H9 (cell line): ENCODE measurements around the gene BCAS3. TPM values are rescaled to one million over a fixed set of nuclear protein-coding genes. Genes with fewer than 3 reads are reported as not detected.

ENCODE experiments used
- DNase-seq: peaks from one replicate; pipeline ENCODE4 v3.0.0-alpha.2; 2017
- H2AFZ ChIP-seq: one replicate; pipeline ENCODE4 v1.6.1; 2013; ENCODE audit warnings: mild to moderate bottlenecking, low read length, control low read depth, moderate library complexity
- H2AK5ac ChIP-seq: 2 replicates; pipeline ENCODE4 v1.6.1; 2013; ENCODE audit warnings: low read length, control low read depth, mixed read lengths; ENCODE audit not compliant: insufficient read length
- H2BK120ac ChIP-seq: one replicate; pipeline ENCODE4 v1.6.1; 2013; ENCODE audit warnings: low read depth, mild to moderate bottlenecking, low read length, control low read depth, inconsistent platforms; ENCODE audit not compliant: poor library complexity, severe bottlenecking
- H2BK12ac ChIP-seq: 2 replicates; pipeline ENCODE4 v1.6.1; 2013; ENCODE audit warnings: low read length, control low read depth, mixed read lengths, low read depth; ENCODE audit not compliant: insufficient read length
- H2BK15ac ChIP-seq: 2 replicates; pipeline ENCODE4 v1.6.1; 2013; ENCODE audit warnings: low read depth, low read length, control low read depth
- H2BK20ac ChIP-seq: one replicate; pipeline ENCODE4 v1.6.1; 2013; ENCODE audit warnings: low read depth, mild to moderate bottlenecking, low read length, control low read depth, inconsistent platforms; ENCODE audit not compliant: poor library complexity, severe bottlenecking
- H2BK5ac ChIP-seq: 2 replicates; pipeline ENCODE4 v1.6.1; 2013; ENCODE audit warnings: low read length, control low read depth, mixed read lengths; ENCODE audit not compliant: insufficient read length
- H3K14ac ChIP-seq: 2 replicates; pipeline ENCODE4 v1.6.1; 2013; ENCODE audit warnings: low read length, control low read depth; ENCODE audit not compliant: insufficient read depth
- H3K18ac ChIP-seq: 2 replicates; pipeline ENCODE4 v1.6.1; 2013; ENCODE audit warnings: low read depth, mild to moderate bottlenecking, mixed read lengths, low read length, control low read depth; ENCODE audit not compliant: insufficient read length
- H3K23ac ChIP-seq: 2 replicates; pipeline ENCODE4 v1.6.1; 2013; ENCODE audit warnings: low read length, control low read depth, mixed read lengths, low read depth; ENCODE audit not compliant: insufficient read length
- H3K23me2 ChIP-seq: 2 replicates; pipeline ENCODE4 v1.6.1; 2013; ENCODE audit warnings: low read depth, mild to moderate bottlenecking, mixed read lengths, low read length, control low read depth; ENCODE audit not compliant: insufficient read length, poor library complexity, severe bottlenecking
- H3K27ac ChIP-seq: 2 replicates; pipeline ENCODE4 v1.5.1; 2013; ENCODE audit warnings: low read length, control low read depth, mixed read lengths, low read depth; ENCODE audit not compliant: insufficient read length
- H3K27me3 ChIP-seq: 2 replicates; pipeline ENCODE4 v1.6.1; 2013; ENCODE audit warnings: low read length, control low read depth, inconsistent platforms; ENCODE audit not compliant: insufficient read depth
- H3K4ac ChIP-seq: 2 replicates; pipeline ENCODE4 v1.6.1; 2013; ENCODE audit warnings: low read depth, mild to moderate bottlenecking, control low read depth, inconsistent platforms, low read length, moderate library complexity
- H3K4me1 ChIP-seq: 2 replicates; pipeline ENCODE4 v1.6.1; 2013; ENCODE audit warnings: low read length, control low read depth, inconsistent platforms; ENCODE audit not compliant: insufficient read depth
- H3K4me2 ChIP-seq: 2 replicates; pipeline ENCODE4 v1.6.1; 2013; ENCODE audit warnings: low read length, control low read depth, mixed read lengths; ENCODE audit not compliant: insufficient read length, insufficient read depth
- H3K56ac ChIP-seq: 2 replicates; pipeline ENCODE4 v1.6.1; 2013; ENCODE audit warnings: low read depth, mild to moderate bottlenecking, mixed read lengths, low read length, control low read depth; ENCODE audit not compliant: insufficient read length
- H3K79me1 ChIP-seq: 2 replicates; pipeline ENCODE4 v1.6.1; 2013; ENCODE audit warnings: low read depth, mild to moderate bottlenecking, moderate library complexity, low read length, control low read depth, inconsistent platforms; ENCODE audit not compliant: insufficient read depth, poor library complexity, severe bottlenecking
- H3K79me2 ChIP-seq: 2 replicates; pipeline ENCODE4 v1.6.1; 2013; ENCODE audit warnings: low read length, control low read depth, inconsistent platforms; ENCODE audit not compliant: insufficient read depth
- H3K9ac ChIP-seq: 2 replicates; pipeline ENCODE4 v1.6.1; 2013; ENCODE audit warnings: low read length, control low read depth, mixed read lengths; ENCODE audit not compliant: insufficient read length; ENCODE audit errors: extremely low read depth
- H3K9me3 ChIP-seq: one replicate; pipeline ENCODE4 v1.6.1; 2013; ENCODE audit warnings: low read depth, low read length, inconsistent platforms; ENCODE audit not compliant: control insufficient read depth
- H3T11ph ChIP-seq: one replicate; pipeline ENCODE4 v1.6.1; 2013; ENCODE audit warnings: mild to moderate bottlenecking, low read length, control low read depth, inconsistent platforms
- H4K20me1 ChIP-seq: one replicate; pipeline ENCODE4 v1.6.1; 2013; ENCODE audit not compliant: control insufficient read depth, insufficient read length, insufficient read depth
- H4K5ac ChIP-seq: 2 replicates; pipeline ENCODE4 v1.6.1; 2013; ENCODE audit warnings: low read depth, mild to moderate bottlenecking, mixed read lengths, low read length, control low read depth; ENCODE audit not compliant: insufficient read length
- H4K8ac ChIP-seq: replicated peaks from 2 replicates; pipeline ENCODE4 v1.6.1; 2013; ENCODE audit warnings: low read length, control low read depth, mixed read lengths, low read depth; ENCODE audit not compliant: insufficient read length
- H4K91ac ChIP-seq: 2 replicates; pipeline ENCODE4 v1.6.1; 2013; ENCODE audit warnings: low read depth, mild to moderate bottlenecking, moderate library complexity, mixed read lengths, low read length, control low read depth; ENCODE audit not compliant: insufficient read length
- H3K27ac Mint-ChIP-seq, 3 experiments: 2 replicates in 2 of 3; 3 replicates in 1 of 3; pipeline ENCODE4 v1.8.0; 2020 to 2021; ENCODE audit warnings: mixed read lengths in 3 of 3, mild to moderate bottlenecking in 1 of 3, moderate library complexity in 1 of 3
- H3K27me3 Mint-ChIP-seq: 2 replicates; pipeline ENCODE4 v1.8.0; 2021; ENCODE audit warnings: low read depth, mild to moderate bottlenecking, moderate library complexity, mixed read lengths
- H3K36me3 Mint-ChIP-seq, 3 experiments: 2 replicates in 2 of 3; 3 replicates in 1 of 3; pipeline ENCODE4 v1.8.0; 2020 to 2021; ENCODE audit warnings: low read depth in 3 of 3, mixed read lengths in 3 of 3; ENCODE audit not compliant: insufficient read depth in 1 of 3
- H3K4me1 Mint-ChIP-seq, 2 experiments: 2 replicates each; pipeline ENCODE4 v1.8.0; 2020; ENCODE audit warnings: mixed read lengths in 2 of 2
- H3K4me3 Mint-ChIP-seq, 2 experiments: 2 replicates in 1 of 2; 3 replicates in 1 of 2; pipeline ENCODE4 v1.8.0; 2020 to 2021; ENCODE audit warnings: mild to moderate bottlenecking in 2 of 2, mixed read lengths in 2 of 2, moderate library complexity in 1 of 2
- H3K9me3 Mint-ChIP-seq, 2 experiments: 2 replicates in 1 of 2; 3 replicates in 1 of 2; pipeline ENCODE4 v1.8.0; 2020; ENCODE audit warnings: mild to moderate bottlenecking in 2 of 2, mixed read lengths in 2 of 2, moderate library complexity in 1 of 2
- CTCF ChIP-seq: fragments of 200-600 bp; sonication (generic); conservative IDR thresholded peaks from 3 replicates; pipeline ENCODE4 v1.8.0; 2021; ENCODE audit warnings: antibody characterized with exemption, mild to moderate bottlenecking
- WGBS: extraction: QIAGEN DNeasy Blood & Tissue Kit; methylation state at CpG from one replicate; pipeline ENCODE4 v1.1.7; 2013; ENCODE audit warnings: missing lambda C conversion rate, low lambda C conversion rate, mixed read lengths; ENCODE audit not compliant: insufficient read length; ENCODE audit errors: extremely low coverage; 5-methylcytosine and 5-hydroxymethylcytosine counted together
- total RNA-seq: library from RNA; stranded (reverse); gene quantifications from 2 replicates; pipeline ENCODE4 v1.2.1, GENCODE V29; 2021

BCAS3 gene
- total RNA-seq, 1 experiment from 2014 or later: 22.4 TPM

- H3T11ph ChIP-seq: no peak overlapping the region
- no peaks in the 10 kb centered on the region for H3K79me1 ChIP-seq
- no CpG with 5 or more reads among the region's 2 CpGs for WGBS
- H3K9ac ChIP-seq: no peak overlapping the region
- no peaks in the 10 kb centered on the region for H3K23me2 ChIP-seq
- no peak overlapping the region for H2BK20ac ChIP-seq
- H3K27ac ChIP-seq: no peak overlapping the region
- TF ChIP-seq CTCF: no peak
- H3K14ac ChIP-seq: no peak overlapping the region
- no peaks in the 10 kb centered on the region for H3K9me3 ChIP-seq
- H4K91ac ChIP-seq: no peak overlapping the region
- no peak overlapping the region for H4K5ac ChIP-seq
- no peak overlapping the region for H4K8ac ChIP-seq
- H2BK5ac ChIP-seq: no peak overlapping the region
- H3K79me2 ChIP-seq: no peaks in the 10 kb centered on the region
- H2AFZ ChIP-seq: no peak overlapping the region
- no peak overlapping the region for H3K4me2 ChIP-seq
- no peaks in the 10 kb centered on the region; a peak in 1 of 5 replicates for H3K9me3 Mint-ChIP-seq
- H3K27me3 Mint-ChIP-seq: no peaks in the 10 kb centered on the region
- H3K4me1 Mint-ChIP-seq: peaks cover 13 to 21% of the 10 kb centered on the region in 2 experiments
- no peak for DNase-seq
- H3K18ac ChIP-seq: no peak overlapping the region
- no peak overlapping the region for H2BK15ac ChIP-seq
- H2AK5ac ChIP-seq: no peak overlapping the region
- H2BK120ac ChIP-seq: no peak overlapping the region
- H3K23ac ChIP-seq: no peak overlapping the region
- H3K27me3 ChIP-seq: no peaks in the 10 kb centered on the region
- H3K27ac Mint-ChIP-seq: no peak overlapping the region
- no peak overlapping the region for H3K56ac ChIP-seq
- H3K4me1 ChIP-seq: no peaks in the 10 kb centered on the region
- H4K20me1 ChIP-seq: no peaks in the 10 kb centered on the region
- H3K4me3 Mint-ChIP-seq: no peak overlapping the region
- H3K36me3 Mint-ChIP-seq: peaks cover 0 to 6% (median 0%) of the 10 kb centered on the region in 3 experiments; a peak in 2 of 7 replicates
- no peak overlapping the region for H3K4ac ChIP-seq
- no peak overlapping the region for H2BK12ac ChIP-seq
These were observed 561.7 kb downstream of the BCAS3 start for GRCh38 chr17:61239327-61239726.
